Effector memory CD4-positive, alpha-beta T cell (primary cell): ENCODE results near the gene BTN3A1.
"Not testable (repeated sequence)": the region's sequence is repeated elsewhere in the genome, so short reads cannot be mapped to it uniquely, and the experiment has no call there.

Source experiments
- DNase-seq, 3 donors: peaks; one replicate each; pipeline ENCODE4 v3.0.0-alpha.2; 2020
- H3K27ac ChIP-seq: 2 replicates; pipeline ENCODE4 v1.7.0; 2013; ENCODE audit warnings: mild to moderate bottlenecking, low read length, moderate library complexity; ENCODE audit not compliant: insufficient read depth, poor library complexity, severe bottlenecking
- H3K27me3 ChIP-seq: replicated peaks from 2 replicates; pipeline ENCODE4 v1.7.0; 2013; ENCODE audit warnings: mild to moderate bottlenecking, low read length; ENCODE audit not compliant: insufficient read depth, control insufficient read depth, poor library complexity, severe bottlenecking
- H3K36me3 ChIP-seq: 2 replicates; pipeline ENCODE4 v1.7.0; 2013; ENCODE audit warnings: mild to moderate bottlenecking, low read length, moderate library complexity; ENCODE audit not compliant: control insufficient read depth, insufficient read depth
- H3K4me1 ChIP-seq: 2 replicates; pipeline ENCODE4 v1.7.0; 2013; ENCODE audit warnings: low read length, mild to moderate bottlenecking; ENCODE audit not compliant: control insufficient read depth, insufficient read depth, poor library complexity, severe bottlenecking
- H3K4me3 ChIP-seq: 2 replicates; pipeline ENCODE4 v1.7.0; 2013; ENCODE audit warnings: low read length, low read depth, mild to moderate bottlenecking; ENCODE audit not compliant: insufficient read depth, poor library complexity, severe bottlenecking
- H3K9me3 ChIP-seq: 2 replicates; pipeline ENCODE4 v1.7.0; 2013; ENCODE audit warnings: mild to moderate bottlenecking, low read length, moderate library complexity; ENCODE audit not compliant: control insufficient read depth

The BTN3A1 gene

GRCh38 chr6:26408828-26409730 is 7.0 kb downstream of the BTN3A1 start:
- Histone ChIP-seq H3K4me1 (peaks cover 30% of the 10 kb centered on the region), H3K27me3 (no peaks in the 10 kb centered on the region), H3K27ac (no peak overlapping the region), H3K9me3 (no peaks in the 10 kb centered on the region), H3K4me3 (no peak overlapping the region), H3K36me3 (peaks cover 79% of the 10 kb centered on the region)
- DNase-seq: no peak

- no peak for DNase-seq
- H3K4me1 ChIP-seq: peaks cover 11% of the 10 kb centered on the region
- H3K4me3 ChIP-seq: no peak overlapping the region
- H3K27me3 ChIP-seq: no peaks in the 10 kb centered on the region
- H3K36me3 ChIP-seq: peaks cover 70% of the 10 kb centered on the region
- no peaks in the 10 kb centered on the region for H3K9me3 ChIP-seq
- H3K27ac ChIP-seq: no peak overlapping the region
These were observed 9.7 kb downstream of the BTN3A1 start for GRCh38 chr6:26411751-26412150.

- no peaks in the 10 kb centered on the region for H3K27me3 ChIP-seq
These were observed 10.2 kb downstream of the BTN3A1 start for GRCh38 chr6:26412228-26412627.

GRCh38 chr6:26412954-26413353 is 10.9 kb downstream of the BTN3A1 start:
- H3K27ac ChIP-seq: no peak overlapping the region
- no peak overlapping the region for H3K4me3 ChIP-seq
- H3K36me3 ChIP-seq: peaks cover 58% of the 10 kb centered on the region
- H3K27me3 ChIP-seq: no peaks in the 10 kb centered on the region
- H3K4me1 ChIP-seq: no peaks in the 10 kb centered on the region
- no peak for DNase-seq
- peaks cover 3% of the 10 kb centered on the region for H3K9me3 ChIP-seq

More at GRCh38 chr6:26412228-26412627, 10.2 kb downstream of the BTN3A1 start:
- peaks cover 7% of the 10 kb centered on the region for H3K4me1 ChIP-seq
- H3K27ac ChIP-seq: no peak overlapping the region
- no peak for DNase-seq
- H3K9me3 ChIP-seq: peaks cover 2% of the 10 kb centered on the region
- H3K36me3 ChIP-seq: peaks cover 65% of the 10 kb centered on the region
- H3K4me3 ChIP-seq: no peak overlapping the region

- no peak overlapping the region for H3K27ac ChIP-seq
- H3K4me1 ChIP-seq: no peaks in the 10 kb centered on the region
- H3K36me3 ChIP-seq: peaks cover 48% of the 10 kb centered on the region
- H3K27me3 ChIP-seq: no peaks in the 10 kb centered on the region
- peaks cover 3% of the 10 kb centered on the region for H3K9me3 ChIP-seq
- no peak for DNase-seq
- H3K4me3 ChIP-seq: no peak overlapping the region
These were observed 12.2 kb downstream of the BTN3A1 start for GRCh38 chr6:26414281-26414680.

GRCh38 chr6:26415036-26415614 is 13.1 kb downstream of the BTN3A1 start:
- H3K4me3 ChIP-seq: no peak overlapping the region
- no peak for DNase-seq
- no peaks in the 10 kb centered on the region for H3K27me3 ChIP-seq
- H3K4me1 ChIP-seq: no peaks in the 10 kb centered on the region
- peaks cover 39% of the 10 kb centered on the region for H3K36me3 ChIP-seq
- no peak overlapping the region for H3K27ac ChIP-seq
- H3K9me3 ChIP-seq: peaks cover 3% of the 10 kb centered on the region

GRCh38 chr6:26415791-26416190 is 13.7 kb downstream of the BTN3A1 start:
- Histone ChIP-seq H3K4me1 (peaks cover 2% of the 10 kb centered on the region), H3K36me3 (peaks cover 35% of the 10 kb centered on the region), H3K27me3 (no peaks in the 10 kb centered on the region), H3K9me3 (peaks cover 3% of the 10 kb centered on the region), H3K4me3 (no peak overlapping the region), H3K27ac (no peak overlapping the region)
- DNase-seq: no peak

- Histone ChIP-seq H3K36me3 (peaks cover 30% of the 10 kb centered on the region), H3K4me3 (no peak overlapping the region), H3K27ac (no peak overlapping the region), H3K9me3 (peaks cover 3% of the 10 kb centered on the region), H3K4me1 (peaks cover 6% of the 10 kb centered on the region), H3K27me3 (no peaks in the 10 kb centered on the region)
- no peak for DNase-seq
These were observed 14.2 kb downstream of the BTN3A1 start for GRCh38 chr6:26416288-26416687.

- H3K4me3 ChIP-seq, H3K9me3 ChIP-seq, H3K4me1 ChIP-seq, DNase-seq, H3K27ac ChIP-seq, H3K27me3 ChIP-seq: not testable (repeated sequence)
- peaks cover 12% of the 10 kb centered on the region for H3K36me3 ChIP-seq
These were observed 16.0 kb downstream of the BTN3A1 start for GRCh38 chr6:26418077-26418476.

- not testable (repeated sequence) for DNase-seq, H3K27ac ChIP-seq, H3K9me3 ChIP-seq, H3K27me3 ChIP-seq, H3K4me1 ChIP-seq, H3K36me3 ChIP-seq, H3K4me3 ChIP-seq
These were observed 16.7 kb downstream of the BTN3A1 start for GRCh38 chr6:26418795-26419194.
